Measurements from ENCODE around the gene ZBTB7C. TPM values are rescaled to one million over a fixed set of nuclear protein-coding genes. Genes with fewer than 3 reads are reported as not detected.

Gene ZBTB7C
- total and polyA plus RNA-seq, 9 of the 15 experiments (the other 6 are each of a cell fraction or from before 2014, with no cell fraction given) = not detected

GRCh38 chr18:48218285-48219022, 190.7 kb downstream of the ZBTB7C start (continued):
- TF ChIP-seq FOXM1 (IDR thresholded peaks at IDR 0.05; ENCODE audit: low read depth) (no peak), FOXM1 (CRISPR knock-in tag; IDR thresholded peaks at IDR 0.05; ENCODE audit: low read depth) (no peak), ZKSCAN8 (CRISPR knock-in tag; IDR thresholded peaks at IDR 0.05) (no peak)

DNA sequence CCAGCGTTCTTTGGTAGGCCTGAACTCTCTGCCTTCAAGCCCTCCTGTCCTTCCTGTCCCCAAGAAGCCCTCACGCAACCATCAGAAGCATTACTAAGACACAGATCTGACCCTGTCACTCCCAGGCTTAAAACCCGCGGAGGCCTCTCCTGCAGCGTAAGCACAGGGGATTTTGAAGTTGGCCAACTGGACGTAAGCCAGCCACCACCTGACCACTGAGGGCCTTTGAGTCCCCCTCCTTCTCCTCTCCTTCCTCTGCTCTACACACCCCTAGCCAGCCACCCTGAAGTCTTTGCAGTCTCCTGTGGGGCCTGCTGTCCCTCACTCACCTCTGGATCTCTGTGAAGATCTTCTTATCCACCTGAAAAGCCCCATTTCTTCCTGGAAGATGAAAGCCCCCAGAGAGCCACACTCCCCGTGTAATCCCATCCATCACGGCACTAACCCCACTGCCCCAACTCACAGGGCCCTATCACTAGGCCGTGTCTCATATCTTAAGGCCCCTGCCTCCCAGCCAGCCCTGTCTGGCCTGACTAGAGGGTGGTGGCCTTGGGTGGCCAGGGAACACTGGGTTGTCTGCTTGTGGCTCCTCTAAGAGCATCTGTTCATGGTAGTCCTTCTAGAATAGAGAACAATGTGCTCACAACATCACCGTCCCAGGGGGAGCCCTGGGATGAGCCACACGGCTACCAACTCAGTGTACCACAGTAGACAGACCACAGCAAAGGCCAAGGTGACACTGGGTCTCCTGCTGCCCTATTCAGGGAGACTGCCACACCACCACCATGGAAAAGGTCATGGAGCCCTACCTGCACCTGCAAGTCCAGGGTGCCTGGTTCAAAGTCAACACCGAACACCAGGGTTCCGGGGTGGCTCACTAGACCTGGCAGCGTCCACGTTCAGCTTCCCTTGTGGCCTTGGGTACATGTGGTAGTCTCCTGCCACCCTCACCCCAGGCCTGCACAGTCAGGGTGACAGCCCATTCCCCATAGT, 191.6 kb downstream of the ZBTB7C start:
- FAIRE-seq = no peak
- no peak for DNase-seq (ENCODE audit: extremely low read depth in 1 of 4, low spot score in 3 of 4)
- no peaks in the 10 kb centered on the region for H3K9me1 ChIP-seq (ENCODE audit: control insufficient read depth, insufficient read depth, low read length)
- in situ Hi-C loops (cut with MboI) = no loop called here
- H2AFZ ChIP-seq (ENCODE audit: low read depth, low read length) = no peak overlapping the region
- ChIA-PET POLR2A (no interaction called here), CTCF (ENCODE audit: low intra/inter-chr PET ratio) (no interaction called here)
- intact Hi-C loops (cut with micrococcal nuclease) = no loop called here
- no peak overlapping the region for H3K27ac ChIP-seq (ENCODE audit: extremely low read depth, low read depth, low read length)
- no peak for ATAC-seq
- no peaks in the 10 kb centered on the region; a peak in 1 of 5 replicates for H3K27me3 ChIP-seq (ENCODE audit: control insufficient read depth in 2 of 2, insufficient read depth in 2 of 2, low read length in 2 of 2)
- H3K9ac ChIP-seq (ENCODE audit: insufficient read depth in 1 of 2, low read depth in 2 of 2, low read length in 2 of 2) = no peak overlapping the region
- H3K4me1 ChIP-seq (replicated peaks in 1 of 2; ENCODE audit: control insufficient read depth in 2 of 2, insufficient read depth in 2 of 2, low read length in 2 of 2) = no peaks in the 10 kb centered on the region
- no TSS peak for BruUV-seq (replicated peaks)
- H4K20me1 ChIP-seq (replicated peaks; ENCODE audit: control insufficient read depth, insufficient read depth, low read length) = no peaks in the 10 kb centered on the region
- TF ChIP-seq HDAC3 (IDR thresholded peaks at IDR 0.05; ENCODE audit: borderline replicate concordance, partially characterized antibody) = no peak
- no peak for TF ChIP-seq TCFL5 (CRISPR knock-in tag; conservative IDR thresholded peaks at IDR 0.05)
- no peak for TF ChIP-seq ZSCAN29 (IDR thresholded peaks at IDR 0.05)
- TF ChIP-seq TEAD2 (tag; IDR thresholded peaks at IDR 0.05) = no peak
- no peak for TF ChIP-seq FUS (optimal IDR thresholded peaks at IDR 0.05; ENCODE audit: low read depth, low read length)
- no peak for TF ChIP-seq KHSRP (IDR thresholded peaks at IDR 0.05)
- TF ChIP-seq CREB3 (tag; conservative IDR thresholded peaks at IDR 0.05; ENCODE audit: low read depth) = no peak
- TF ChIP-seq, protein P1, sequence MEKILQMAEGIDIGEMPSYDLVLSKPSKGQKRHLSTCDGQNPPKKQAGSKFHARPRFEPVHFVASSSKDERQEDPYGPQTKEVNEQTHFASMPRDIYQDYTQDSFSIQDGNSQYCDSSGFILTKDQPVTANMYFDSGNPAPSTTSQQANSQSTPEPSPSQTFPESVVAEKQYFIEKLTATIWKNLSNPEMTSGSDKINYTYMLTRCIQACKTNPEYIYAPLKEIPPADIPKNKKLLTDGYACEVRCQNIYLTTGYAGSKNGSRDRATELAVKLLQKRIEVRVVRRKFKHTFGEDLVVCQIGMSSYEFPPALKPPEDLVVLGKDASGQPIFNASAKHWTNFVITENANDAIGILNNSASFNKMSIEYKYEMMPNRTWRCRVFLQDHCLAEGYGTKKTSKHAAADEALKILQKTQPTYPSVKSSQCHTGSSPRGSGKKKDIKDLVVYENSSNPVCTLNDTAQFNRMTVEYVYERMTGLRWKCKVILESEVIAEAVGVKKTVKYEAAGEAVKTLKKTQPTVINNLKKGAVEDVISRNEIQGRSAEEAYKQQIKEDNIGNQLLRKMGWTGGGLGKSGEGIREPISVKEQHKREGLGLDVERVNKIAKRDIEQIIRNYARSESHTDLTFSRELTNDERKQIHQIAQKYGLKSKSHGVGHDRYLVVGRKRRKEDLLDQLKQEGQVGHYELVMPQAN (IDR thresholded peaks at IDR 0.05; ENCODE audit: borderline replicate concordance) = no peak
- TF ChIP-seq MEF2A (IDR thresholded peaks at IDR 0.05; ENCODE audit: control insufficient read depth, low read depth, low read length) = no peak
- TF ChIP-seq ZNF347 (CRISPR knock-in tag; IDR thresholded peaks at IDR 0.05; ENCODE audit: low read depth) = no peak
- TF ChIP-seq ZNF224 (CRISPR knock-in tag; IDR thresholded peaks at IDR 0.05) = no peak
- H3K4me2 ChIP-seq (ENCODE audit: insufficient read depth, low read length) = no peak overlapping the region
- no peaks in the 10 kb centered on the region for H3K9me3 ChIP-seq (replicated peaks; ENCODE audit: control insufficient read depth, insufficient read depth, low read depth, low read length)
- 2% methylated on average over 13 of the region's 15 CpGs for WGBS (ENCODE audit: insufficient coverage, low coverage, missing lambda C conversion rate)
- H3K36me3 ChIP-seq (ENCODE audit: control insufficient read depth, insufficient read depth, low read length) = no peaks in the 10 kb centered on the region
- H3K79me2 ChIP-seq (ENCODE audit: control insufficient read depth, insufficient read depth, low read length) = no peaks in the 10 kb centered on the region
- no peak overlapping the region for H3K4me3 ChIP-seq

Measured in K562 (cell line).